C1 segment of cervical spinal cord (tissue), 14 donors: Measurements from ENCODE around the gene SMARCC1.
"Not testable (repeated sequence)": the region's sequence is repeated elsewhere in the genome, so short reads cannot be mapped to it uniquely, and the experiment has no call there.

Experiments used
- DNase-seq, 14 donors: peaks; one replicate each; lab custom pipeline; 2025; lab: John Stamatoyannopoulos, UW

The SMARCC1 gene

GRCh38 chr3:47781685-47782445, at the start of gene SMARCC1:
TSS of gene SMARCC1 (minus strand) at chr3:47781893. CDS start at chr3:47781797, 96 bp downstream.
- peak; percentile 52 to 98 (median 93) for DNase-seq

- DNase-seq, result not testable (repeated sequence)
These were observed 47.8 kb upstream of the SMARCC1 start for GRCh38 chr3:47829482-47829881.

GRCh38 chr3:47825590-47825989, 43.9 kb upstream of the SMARCC1 start:
- DNase-seq, result no peak

- peak in 13 of 14 donors; percentile 32 to 84 (median 52) for DNase-seq
These were observed 43.1 kb upstream of the SMARCC1 start for GRCh38 chr3:47824541-47825473.

GRCh38 chr3:47817609-47818008, 35.9 kb upstream of the SMARCC1 start:
- DNase-seq, result no peak

GRCh38 chr3:47813551-47814177, 32.0 kb upstream of the SMARCC1 start:
- no peak for DNase-seq

GRCh38 chr3:47804577-47804976, 22.9 kb upstream of the SMARCC1 start:
- no peak for DNase-seq

GRCh38 chr3:47803480-47804025, 21.9 kb upstream of the SMARCC1 start:
- DNase-seq, result no peak

GRCh38 chr3:47802734-47803479, 21.2 kb upstream of the SMARCC1 start, which contains the start of gene DHX30:
TSS of gene DHX30 (plus strand) at chr3:47803138. CDS start at chr3:47810684, 7,546 bp downstream.
- peak; percentile 52 to 95 (median 88) for DNase-seq

GRCh38 chr3:47799733-47800132, 18.0 kb upstream of the SMARCC1 start:
- DNase-seq, result no peak

GRCh38 chr3:47794544-47794943, 12.9 kb upstream of the SMARCC1 start:
- no peak for DNase-seq

- no peak for DNase-seq
These were observed 11.0 kb upstream of the SMARCC1 start for GRCh38 chr3:47792699-47793098.

- no peak for DNase-seq
These were observed 9.6 kb upstream of the SMARCC1 start for GRCh38 chr3:47791193-47791855.

- DNase-seq, result no peak
These were observed 2.0 kb upstream of the SMARCC1 start for GRCh38 chr3:47783673-47784072.

GRCh38 chr3:47782446-47783308, 984 bp upstream of the SMARCC1 start:
- DNase-seq, result no peak

- DNase-seq, result peak in 10 of 14 donors; percentile 56 to 85 (median 68)
These were observed 680 bp downstream of the SMARCC1 start for GRCh38 chr3:47780741-47781684.

GRCh38 chr3:47778746-47779145, 2.9 kb downstream of the SMARCC1 start:
- DNase-seq, result no peak

- DNase-seq, result no peak
These were observed 8.9 kb downstream of the SMARCC1 start for GRCh38 chr3:47772788-47773187.
